ENCODE results near the gene TRAF1.

Gene TRAF1

DNA sequence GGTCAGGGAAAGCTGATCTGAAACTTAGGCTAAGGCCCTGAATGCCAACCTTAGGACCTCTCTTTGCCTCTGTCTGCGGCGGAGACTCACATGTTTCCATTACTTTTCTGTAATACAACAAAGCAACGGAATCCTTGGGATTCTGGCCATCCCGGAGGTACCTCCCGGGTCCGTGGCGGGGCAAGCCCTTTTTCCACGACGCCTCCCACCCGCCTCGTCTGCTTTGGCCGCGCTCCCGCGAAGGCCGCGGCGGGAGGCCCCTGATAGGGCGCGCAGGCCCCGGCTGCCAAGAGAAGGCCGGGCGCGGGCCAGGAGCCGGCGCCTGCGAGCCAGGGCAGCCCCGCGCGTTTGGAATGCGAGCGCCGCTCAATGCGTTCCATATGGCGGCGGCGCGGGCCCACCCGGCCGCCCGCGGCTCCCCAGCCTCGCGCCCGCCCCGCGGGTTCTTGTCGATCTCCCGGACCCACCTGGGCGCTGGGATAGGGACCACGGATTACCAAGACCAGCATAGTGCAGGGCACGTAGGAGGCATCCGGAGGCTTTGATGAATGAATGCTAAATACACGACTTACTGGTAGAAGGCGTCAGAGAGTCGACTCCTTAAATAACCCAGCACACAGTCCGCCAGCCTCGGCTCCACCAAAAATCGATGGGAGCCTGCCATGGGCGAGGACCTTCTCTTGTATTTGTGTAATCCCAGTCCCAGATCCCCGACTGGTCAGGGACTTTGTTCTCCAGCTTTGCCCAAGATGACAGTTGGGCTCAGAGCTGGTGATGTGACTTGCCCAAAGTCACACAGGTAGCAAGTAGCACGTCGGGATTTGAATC, 32.1 kb downstream of the TRAF1 start:
- no CpG with 5 or more reads among the region's 63 CpGs for WGBS (ENCODE audit: extremely low coverage, insufficient coverage, insufficient read length)

DNA sequence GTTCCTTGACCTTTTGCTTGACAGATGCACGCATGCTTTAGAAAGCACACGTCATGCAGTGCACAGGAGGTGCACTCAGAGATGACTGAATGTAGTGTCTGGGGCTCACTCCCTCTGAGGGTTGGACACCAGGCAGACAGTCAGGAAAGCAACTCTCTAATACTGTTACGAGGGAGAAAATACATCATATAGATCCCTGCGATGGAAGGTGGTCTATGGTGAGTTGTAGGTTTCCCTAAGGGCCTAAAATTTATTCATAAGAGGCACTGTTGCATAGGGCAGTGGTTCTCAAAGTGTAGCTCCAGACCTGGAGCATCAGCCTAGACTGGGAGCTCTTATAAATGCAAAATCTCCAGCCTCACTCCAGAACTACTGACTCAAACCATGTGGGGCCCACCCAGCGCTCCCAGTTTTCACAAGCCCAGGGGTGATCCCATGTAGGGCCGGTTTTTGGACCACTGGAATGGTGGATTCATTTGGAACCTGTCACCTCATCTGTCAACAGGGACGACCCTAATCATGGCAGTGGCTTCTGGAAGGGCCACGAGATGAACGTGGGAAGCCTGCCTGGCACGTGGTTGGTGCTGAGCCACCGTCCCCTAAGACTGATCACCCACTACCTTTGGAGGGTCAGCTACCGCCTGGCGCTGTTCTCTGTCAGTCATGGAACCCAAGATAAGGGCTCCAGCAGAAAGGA, 32.8 kb downstream of the TRAF1 start:
- no peak overlapping the region for H3K27ac ChIP-seq (ENCODE audit: low read depth, low read length)
- no peaks in the 10 kb centered on the region for H3K79me2 ChIP-seq (ENCODE audit: control insufficient read depth, insufficient read depth, low read length, poor library complexity)
- H4K12ac ChIP-seq (ENCODE audit: low read depth, low read length), result no peak overlapping the region
- H2BK5ac ChIP-seq (ENCODE audit: low read depth, low read length, poor library complexity), result no peak overlapping the region
- H4K8ac ChIP-seq (ENCODE audit: low read depth, low read length), result no peak overlapping the region
- no peaks in the 10 kb centered on the region for H3K36me3 ChIP-seq (ENCODE audit: control insufficient read depth in 1 of 2, insufficient read depth in 2 of 2, low read length in 2 of 2)
- H3K4me1 ChIP-seq (ENCODE audit: control insufficient read depth in 1 of 2, insufficient read depth in 2 of 2, low read length in 2 of 2), result no peaks in the 10 kb centered on the region
- H2BK120ac ChIP-seq (ENCODE audit: insufficient read depth, low read length, poor library complexity), result no peak overlapping the region
- H3K9ac ChIP-seq (ENCODE audit: low read length), result no peak overlapping the region
- no peak overlapping the region for H3K23ac ChIP-seq (ENCODE audit: low read length)
- H2AK5ac ChIP-seq (ENCODE audit: low read length), result no peak overlapping the region
- no peak for DNase-seq
- no peak overlapping the region for H2AFZ ChIP-seq (ENCODE audit: insufficient read depth, low read length, poor library complexity)
- no peak overlapping the region for H2BK12ac ChIP-seq (ENCODE audit: low read length)
- H3K14ac ChIP-seq (ENCODE audit: low read length), result no peak overlapping the region
- no CpG with 5 or more reads among the region's 13 CpGs for WGBS (ENCODE audit: extremely low coverage, insufficient coverage, insufficient read length)
- H3K4ac ChIP-seq (ENCODE audit: low read depth, low read length), result no peak overlapping the region
- no peaks in the 10 kb centered on the region for H3K79me1 ChIP-seq (ENCODE audit: low read length)
- H3K9me3 ChIP-seq (ENCODE audit: insufficient read depth, low read depth, low read length), result no peaks in the 10 kb centered on the region
- H3K27me3 ChIP-seq (ENCODE audit: insufficient read depth, low read length), result no peaks in the 10 kb centered on the region
- H3K4me2 ChIP-seq (ENCODE audit: low read length), result no peak overlapping the region
- H3K18ac ChIP-seq (ENCODE audit: low read length), result no peak overlapping the region
- H3K4me3 ChIP-seq (ENCODE audit: low read depth, low read length), result no peak overlapping the region
- H4K91ac ChIP-seq (ENCODE audit: low read depth, low read length), result no peak overlapping the region

More for the DNA sequence above, 32.1 kb downstream of the TRAF1 start:
- H3K9me3 ChIP-seq (ENCODE audit: insufficient read depth, low read depth, low read length), result no peaks in the 10 kb centered on the region
- H4K12ac ChIP-seq (ENCODE audit: low read depth, low read length), result no peak overlapping the region
- H2BK12ac ChIP-seq (ENCODE audit: low read length), result no peak overlapping the region
- no peak overlapping the region for H3K18ac ChIP-seq (ENCODE audit: low read length)
- H3K14ac ChIP-seq (ENCODE audit: low read length), result no peak overlapping the region
- no peaks in the 10 kb centered on the region for H3K79me2 ChIP-seq (ENCODE audit: control insufficient read depth, insufficient read depth, low read length, poor library complexity)
- no peak overlapping the region for H3K27ac ChIP-seq (ENCODE audit: low read depth, low read length)
- no peaks in the 10 kb centered on the region for H3K27me3 ChIP-seq (ENCODE audit: insufficient read depth, low read length)
- no peak for DNase-seq
- no peak overlapping the region for H2BK120ac ChIP-seq (ENCODE audit: insufficient read depth, low read length, poor library complexity)
- H2AFZ ChIP-seq (ENCODE audit: insufficient read depth, low read length, poor library complexity), result no peak overlapping the region
- H4K91ac ChIP-seq (ENCODE audit: low read depth, low read length), result no peak overlapping the region
- no peak overlapping the region for H4K8ac ChIP-seq (ENCODE audit: low read depth, low read length)
- H2BK5ac ChIP-seq (ENCODE audit: low read depth, low read length, poor library complexity), result no peak overlapping the region
- H3K4me2 ChIP-seq (ENCODE audit: low read length), result no peak overlapping the region
- no peaks in the 10 kb centered on the region for H3K36me3 ChIP-seq (ENCODE audit: control insufficient read depth in 1 of 2, insufficient read depth in 2 of 2, low read length in 2 of 2)
- H3K23ac ChIP-seq (ENCODE audit: low read length), result no peak overlapping the region
- no peaks in the 10 kb centered on the region for H3K79me1 ChIP-seq (ENCODE audit: low read length)
- H2AK5ac ChIP-seq (ENCODE audit: low read length), result no peak overlapping the region
- no peaks in the 10 kb centered on the region for H3K4me1 ChIP-seq (ENCODE audit: control insufficient read depth in 1 of 2, insufficient read depth in 2 of 2, low read length in 2 of 2)
- H3K4me3 ChIP-seq (ENCODE audit: low read depth, low read length), result no peak overlapping the region
- H3K4ac ChIP-seq (ENCODE audit: low read depth, low read length), result no peak overlapping the region
- no peak overlapping the region for H3K9ac ChIP-seq (ENCODE audit: low read length)

DNA sequence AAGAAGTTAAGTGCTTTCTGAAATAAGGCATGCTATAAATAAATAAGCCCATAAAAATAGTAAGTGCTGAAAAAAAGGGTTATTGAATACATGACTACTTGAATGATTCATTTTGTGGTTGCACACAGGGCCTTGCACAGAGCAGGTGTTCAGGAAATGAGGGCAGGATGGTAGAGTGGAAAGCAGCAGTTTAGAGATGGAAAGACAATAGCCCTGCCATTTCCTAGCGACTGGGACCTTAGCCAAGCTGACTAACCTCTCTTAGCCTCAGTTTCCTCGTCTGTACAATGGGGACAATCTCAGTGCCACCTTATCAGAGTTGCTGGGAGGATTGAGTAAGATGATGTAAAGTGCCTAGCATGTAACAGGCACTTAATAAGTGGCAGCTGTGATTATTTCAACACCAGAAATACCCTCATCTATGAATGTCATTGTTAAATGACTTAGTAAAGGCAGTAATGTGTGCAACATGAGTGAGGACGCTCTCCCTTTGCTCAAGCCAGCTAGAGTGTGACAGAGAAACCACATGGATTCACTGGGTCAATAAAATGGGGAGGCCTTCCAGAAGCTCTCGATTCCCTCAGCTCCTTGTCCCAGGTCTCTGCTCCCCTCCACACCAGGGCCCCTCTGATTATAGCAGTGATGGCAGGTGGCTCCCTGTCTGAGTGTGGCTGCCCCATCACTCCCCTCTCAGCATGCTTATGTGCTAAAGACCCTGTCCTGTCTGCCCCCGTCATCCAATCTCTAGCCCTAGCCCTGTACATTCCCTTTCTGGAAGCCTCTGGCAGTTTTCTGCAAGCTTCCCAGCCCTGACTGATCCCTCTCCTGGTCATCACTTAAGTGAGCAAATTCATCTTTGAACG, 33.6 kb downstream of the TRAF1 start:
- no peak overlapping the region for H3K4ac ChIP-seq (ENCODE audit: low read depth, low read length)
- H3K27ac ChIP-seq (ENCODE audit: low read depth, low read length), result no peak overlapping the region
- H3K36me3 ChIP-seq (ENCODE audit: control insufficient read depth in 1 of 2, insufficient read depth in 2 of 2, low read length in 2 of 2), result no peaks in the 10 kb centered on the region
- no peak overlapping the region for H2BK120ac ChIP-seq (ENCODE audit: insufficient read depth, low read length, poor library complexity)
- no peak overlapping the region for H3K4me2 ChIP-seq (ENCODE audit: low read length)
- H4K8ac ChIP-seq (ENCODE audit: low read depth, low read length), result no peak overlapping the region
- H3K27me3 ChIP-seq (ENCODE audit: insufficient read depth, low read length), result no peaks in the 10 kb centered on the region
- no peak overlapping the region for H3K14ac ChIP-seq (ENCODE audit: low read length)
- no peak overlapping the region for H3K9ac ChIP-seq (ENCODE audit: low read length)
- H3K9me3 ChIP-seq (ENCODE audit: insufficient read depth, low read depth, low read length), result no peaks in the 10 kb centered on the region
- no peak overlapping the region for H3K4me3 ChIP-seq (ENCODE audit: low read depth, low read length)
- no peak overlapping the region for H4K12ac ChIP-seq (ENCODE audit: low read depth, low read length)
- H4K91ac ChIP-seq (ENCODE audit: low read depth, low read length), result no peak overlapping the region
- H3K79me1 ChIP-seq (ENCODE audit: low read length), result no peaks in the 10 kb centered on the region
- no peaks in the 10 kb centered on the region for H3K79me2 ChIP-seq (ENCODE audit: control insufficient read depth, insufficient read depth, low read length, poor library complexity)
- no peak overlapping the region for H3K23ac ChIP-seq (ENCODE audit: low read length)
- no CpG with 5 or more reads among the region's 6 CpGs for WGBS (ENCODE audit: extremely low coverage, insufficient coverage, insufficient read length)
- H3K4me1 ChIP-seq (ENCODE audit: control insufficient read depth in 1 of 2, insufficient read depth in 2 of 2, low read length in 2 of 2), result no peaks in the 10 kb centered on the region
- no peak overlapping the region for H2BK5ac ChIP-seq (ENCODE audit: low read depth, low read length, poor library complexity)
- DNase-seq, result no peak
- H2AFZ ChIP-seq (ENCODE audit: insufficient read depth, low read length, poor library complexity), result no peak overlapping the region
- H2AK5ac ChIP-seq (ENCODE audit: low read length), result no peak overlapping the region
- no peak overlapping the region for H2BK12ac ChIP-seq (ENCODE audit: low read length)
- H3K18ac ChIP-seq (ENCODE audit: low read length), result no peak overlapping the region

DNA sequence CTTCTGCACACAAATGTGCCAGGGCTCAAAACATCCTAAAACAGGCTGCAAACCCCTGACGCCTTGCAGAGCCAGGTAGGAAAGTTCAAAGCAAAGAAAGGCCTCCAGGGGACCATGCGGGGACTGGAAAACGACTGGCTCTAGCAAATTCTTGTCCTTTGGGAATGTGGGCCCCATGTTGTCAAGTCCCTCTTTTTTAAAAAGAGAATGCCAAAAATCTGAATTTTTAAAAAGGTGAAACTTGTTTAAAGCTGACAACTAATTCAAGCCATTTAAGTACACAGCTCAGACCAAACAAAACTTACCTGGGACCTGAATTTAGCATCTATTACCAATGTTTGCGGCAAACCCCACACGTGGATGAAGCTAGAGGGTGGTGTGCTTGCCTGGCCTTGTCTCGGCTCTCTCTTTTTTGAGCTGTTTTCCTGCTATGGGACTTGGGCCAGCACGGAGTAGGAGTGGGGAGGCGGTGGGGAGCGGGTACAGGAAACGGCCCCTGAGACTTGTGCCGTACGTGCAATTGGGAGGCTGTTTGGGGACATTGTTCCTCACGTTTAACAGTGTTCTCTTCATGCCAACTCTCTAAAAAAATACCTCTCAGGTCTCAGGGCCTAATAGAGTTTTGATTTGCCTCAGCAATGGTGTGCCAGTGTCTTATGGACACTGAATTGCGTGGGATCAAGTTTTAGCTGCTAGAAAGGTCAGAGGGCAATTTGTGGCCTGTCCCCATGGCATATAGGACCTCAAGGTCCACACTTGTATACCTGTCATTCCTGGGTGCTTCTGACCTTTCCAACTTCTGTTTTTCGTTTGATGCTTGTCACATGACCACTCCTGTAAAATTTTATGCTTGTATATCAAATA, 34.5 kb downstream of the TRAF1 start:
- DNase-seq, result no peak
- H3K27ac ChIP-seq (ENCODE audit: low read depth, low read length), result no peak overlapping the region
- no peak overlapping the region for H4K12ac ChIP-seq (ENCODE audit: low read depth, low read length)
- H3K79me1 ChIP-seq (ENCODE audit: low read length), result no peaks in the 10 kb centered on the region
- no peak overlapping the region for H2BK120ac ChIP-seq (ENCODE audit: insufficient read depth, low read length, poor library complexity)
- no peak overlapping the region for H3K14ac ChIP-seq (ENCODE audit: low read length)
- H2BK12ac ChIP-seq (ENCODE audit: low read length), result no peak overlapping the region
- H4K8ac ChIP-seq (ENCODE audit: low read depth, low read length), result no peak overlapping the region
- no peak overlapping the region for H3K4ac ChIP-seq (ENCODE audit: low read depth, low read length)
- H2BK5ac ChIP-seq (ENCODE audit: low read depth, low read length, poor library complexity), result no peak overlapping the region
- H2AK5ac ChIP-seq (ENCODE audit: low read length), result no peak overlapping the region
- H3K18ac ChIP-seq (ENCODE audit: low read length), result no peak overlapping the region
- H3K9me3 ChIP-seq (ENCODE audit: insufficient read depth, low read depth, low read length), result no peaks in the 10 kb centered on the region
- no CpG with 5 or more reads among the region's 15 CpGs for WGBS (ENCODE audit: extremely low coverage, insufficient coverage, insufficient read length)
- H3K4me1 ChIP-seq (ENCODE audit: control insufficient read depth in 1 of 2, insufficient read depth in 2 of 2, low read length in 2 of 2), result no peaks in the 10 kb centered on the region
- no peaks in the 10 kb centered on the region for H3K27me3 ChIP-seq (ENCODE audit: insufficient read depth, low read length)
- no peak overlapping the region for H4K91ac ChIP-seq (ENCODE audit: low read depth, low read length)
- H3K9ac ChIP-seq (ENCODE audit: low read length), result no peak overlapping the region
- no peak overlapping the region for H2AFZ ChIP-seq (ENCODE audit: insufficient read depth, low read length, poor library complexity)
- H3K23ac ChIP-seq (ENCODE audit: low read length), result no peak overlapping the region
- no peaks in the 10 kb centered on the region for H3K79me2 ChIP-seq (ENCODE audit: control insufficient read depth, insufficient read depth, low read length, poor library complexity)
- H3K4me2 ChIP-seq (ENCODE audit: low read length), result no peak overlapping the region
- no peak overlapping the region for H3K4me3 ChIP-seq (ENCODE audit: low read depth, low read length)
- H3K36me3 ChIP-seq (ENCODE audit: control insufficient read depth in 1 of 2, insufficient read depth in 2 of 2, low read length in 2 of 2), result no peaks in the 10 kb centered on the region
